Measurements from ENCODE around the gene PDS5A. TPM values are rescaled to one million over a fixed set of nuclear protein-coding genes. Genes with fewer than 3 reads are reported as not detected.
A peak's percentile ranks its signal among the peaks of the same experiment; 100 is the strongest.

PDS5A gene
- total RNA-seq, 6 experiments from 2014 or later: 28.0 to 45.7 (median 33.2) TPM

DNA sequence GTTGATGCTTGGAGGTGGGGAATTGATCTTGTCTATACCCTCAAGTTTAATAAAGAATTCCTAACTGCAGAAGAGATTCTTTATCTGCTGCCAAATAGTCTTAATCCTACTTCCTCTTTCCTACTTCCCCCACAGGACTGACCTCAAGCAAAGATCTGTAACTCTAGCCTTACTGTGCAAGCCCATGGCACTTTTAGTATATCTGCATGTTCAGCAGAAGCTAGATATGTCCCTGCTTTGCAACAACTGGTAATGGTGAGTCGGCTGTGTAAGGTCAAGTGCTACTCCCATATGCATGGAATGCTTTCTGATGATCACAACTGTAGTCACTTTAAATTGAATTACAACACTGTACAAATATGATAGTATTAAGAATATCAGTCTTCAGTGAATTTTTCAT, 26.3 kb upstream of the PDS5A start:
- no peaks in the 10 kb centered on the region for H3K36me3 ChIP-seq
- no peaks in the 10 kb centered on the region for H3K9me3 ChIP-seq
- TF ChIP-seq POLR2A (IDR thresholded peaks at IDR 0.05): no peak
- TF ChIP-seq, protein P1, sequence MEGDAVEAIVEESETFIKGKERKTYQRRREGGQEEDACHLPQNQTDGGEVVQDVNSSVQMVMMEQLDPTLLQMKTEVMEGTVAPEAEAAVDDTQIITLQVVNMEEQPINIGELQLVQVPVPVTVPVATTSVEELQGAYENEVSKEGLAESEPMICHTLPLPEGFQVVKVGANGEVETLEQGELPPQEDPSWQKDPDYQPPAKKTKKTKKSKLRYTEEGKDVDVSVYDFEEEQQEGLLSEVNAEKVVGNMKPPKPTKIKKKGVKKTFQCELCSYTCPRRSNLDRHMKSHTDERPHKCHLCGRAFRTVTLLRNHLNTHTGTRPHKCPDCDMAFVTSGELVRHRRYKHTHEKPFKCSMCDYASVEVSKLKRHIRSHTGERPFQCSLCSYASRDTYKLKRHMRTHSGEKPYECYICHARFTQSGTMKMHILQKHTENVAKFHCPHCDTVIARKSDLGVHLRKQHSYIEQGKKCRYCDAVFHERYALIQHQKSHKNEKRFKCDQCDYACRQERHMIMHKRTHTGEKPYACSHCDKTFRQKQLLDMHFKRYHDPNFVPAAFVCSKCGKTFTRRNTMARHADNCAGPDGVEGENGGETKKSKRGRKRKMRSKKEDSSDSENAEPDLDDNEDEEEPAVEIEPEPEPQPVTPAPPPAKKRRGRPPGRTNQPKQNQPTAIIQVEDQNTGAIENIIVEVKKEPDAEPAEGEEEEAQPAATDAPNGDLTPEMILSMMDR (IDR thresholded peaks at IDR 0.05): no peak
- WGBS (ENCODE audit: insufficient coverage, low coverage, low lambda C conversion rate, missing lambda C conversion rate): 38% methylated on average over 1 of the region's 1 CpG
- H3K27me3 ChIP-seq: no peaks in the 10 kb centered on the region
- no peak for DNase-seq
- H3K4me3 ChIP-seq: no peak overlapping the region
- H3K27ac ChIP-seq: no peak overlapping the region
- ATAC-seq: peak; percentile 55 to 78 (median 72)
- intact Hi-C loops (cut with DNase I): no loop called here
- no peaks in the 10 kb centered on the region for H3K4me1 ChIP-seq

DNA sequence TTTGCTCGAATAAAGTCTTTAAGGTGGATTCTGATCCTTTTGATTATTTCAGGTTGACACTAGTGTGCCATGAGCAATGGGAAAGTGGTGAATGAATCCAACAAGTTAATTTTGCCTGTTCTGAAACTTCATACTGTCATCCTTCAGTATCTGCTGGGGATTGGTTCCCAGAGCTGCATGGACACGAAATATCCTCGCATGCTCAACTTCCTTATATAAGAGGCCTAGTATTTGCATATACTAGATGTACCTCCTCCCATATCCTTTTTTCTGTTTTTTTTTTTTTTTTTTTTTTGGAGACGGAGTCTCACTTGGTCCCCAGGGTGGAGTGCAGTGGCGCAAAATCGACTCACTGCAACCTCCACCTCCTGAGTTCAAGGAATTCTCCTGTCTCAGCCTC, 23.0 kb upstream of the PDS5A start:
- no peaks in the 10 kb centered on the region for H3K27me3 ChIP-seq
- 74% methylated on average over 6 of the region's 6 CpGs for WGBS (ENCODE audit: insufficient coverage, low coverage, low lambda C conversion rate, missing lambda C conversion rate)
- TF ChIP-seq, protein P1 (IDR thresholded peaks at IDR 0.05): no peak
- TF ChIP-seq POLR2A (IDR thresholded peaks at IDR 0.05): no peak
- ATAC-seq: no peak
- no peak for DNase-seq
- H3K4me1 ChIP-seq: no peaks in the 10 kb centered on the region
- no peak overlapping the region for H3K4me3 ChIP-seq
- H3K9me3 ChIP-seq: no peaks in the 10 kb centered on the region
- H3K36me3 ChIP-seq: no peaks in the 10 kb centered on the region
- H3K27ac ChIP-seq: no peak overlapping the region
- intact Hi-C loops (cut with DNase I): no loop called here

DNA sequence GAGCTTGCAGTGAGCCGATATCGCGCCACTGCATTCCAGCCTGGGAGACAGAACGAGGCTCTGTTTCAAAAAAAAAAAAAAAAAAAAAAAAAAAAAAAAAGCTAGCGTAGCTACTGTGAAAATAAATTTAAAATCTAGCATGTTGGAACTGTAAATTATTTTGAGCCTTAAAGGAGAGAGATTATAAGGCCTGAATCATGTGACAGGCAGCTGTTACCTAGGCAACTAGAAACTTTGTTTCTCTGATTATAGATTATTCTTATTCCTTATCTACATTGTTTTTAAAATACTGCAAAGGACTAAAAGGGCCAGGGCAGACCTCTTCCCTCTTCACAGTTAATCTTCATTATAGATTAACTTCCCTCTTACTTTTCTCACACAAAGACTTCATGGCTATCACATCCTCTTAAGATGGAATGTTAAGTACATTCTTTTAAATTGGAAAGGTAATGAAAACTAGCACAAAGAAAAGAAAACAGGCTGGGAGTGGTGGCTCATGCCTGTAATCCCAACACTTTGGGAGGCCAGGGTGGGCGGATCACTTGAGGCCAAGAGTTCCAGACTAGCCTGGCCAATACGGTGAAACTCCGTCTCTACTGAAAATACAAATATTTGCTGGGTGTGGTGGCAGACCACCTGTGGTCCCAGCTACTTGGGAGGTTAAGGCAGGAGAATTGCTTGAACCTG, 21.1 kb upstream of the PDS5A start:
- DNase-seq: no peak
- H3K4me3 ChIP-seq: no peak overlapping the region
- no peaks in the 10 kb centered on the region for H3K36me3 ChIP-seq
- no peak overlapping the region for H3K27ac ChIP-seq
- no peak for TF ChIP-seq POLR2A (IDR thresholded peaks at IDR 0.05)
- TF ChIP-seq, protein P1 (IDR thresholded peaks at IDR 0.05): no peak
- WGBS (ENCODE audit: insufficient coverage, low coverage, low lambda C conversion rate, missing lambda C conversion rate): 88% methylated on average over 6 of the region's 8 CpGs
- intact Hi-C loops (cut with DNase I): no loop called here
- no peak for ATAC-seq
- no peaks in the 10 kb centered on the region for H3K9me3 ChIP-seq
- no peaks in the 10 kb centered on the region for H3K4me1 ChIP-seq
- H3K27me3 ChIP-seq: no peaks in the 10 kb centered on the region

DNA sequence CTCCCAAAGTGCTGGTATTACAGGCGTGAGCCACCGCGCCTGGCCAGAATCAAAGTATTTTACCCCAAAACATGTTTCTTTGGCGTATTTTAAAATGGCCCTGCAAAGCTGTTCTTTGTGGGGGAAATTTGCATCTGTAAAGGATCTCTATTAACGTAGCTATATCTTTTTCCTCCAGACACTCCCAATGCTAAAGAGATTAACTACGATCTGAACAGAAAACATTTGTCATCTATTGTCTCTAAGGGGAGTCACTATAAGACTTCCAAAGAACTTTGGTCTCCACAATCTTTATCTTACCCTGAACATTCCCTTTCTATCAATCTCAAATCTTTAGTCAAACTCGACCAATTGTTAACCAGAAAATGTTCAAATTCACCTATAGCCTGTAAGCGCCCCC, 19.1 kb upstream of the PDS5A start:
- Histone ChIP-seq H3K27me3 (no peaks in the 10 kb centered on the region), H3K36me3 (no peaks in the 10 kb centered on the region), H3K9me3 (no peaks in the 10 kb centered on the region), H3K4me3 (no peak overlapping the region), H3K27ac (no peak overlapping the region), H3K4me1 (peaks cover 0 to 4% (median under 1%) of the 10 kb centered on the region in 4 donors)
- TF ChIP-seq POLR2A (IDR thresholded peaks at IDR 0.05): no peak
- TF ChIP-seq, protein P1 (IDR thresholded peaks at IDR 0.05): no peak
- no peak for ATAC-seq
- intact Hi-C loops (cut with DNase I): no loop called here
- DNase-seq: no peak
- 89% methylated on average over 7 of the region's 8 CpGs for WGBS (ENCODE audit: insufficient coverage, low coverage, low lambda C conversion rate, missing lambda C conversion rate)
